GM19452 (cell line): ENCODE results near the gene IPO7.

Experiments
- ATAC-seq: cut with Tn5 transposase; IDR thresholded peaks from one replicate; pipeline ENCODE4 v1.9.1; 2021; ENCODE audit not compliant: unreplicated experiment

IPO7 gene

GRCh38 chr11:9489080-9489765 lies 104.8 kb downstream of the IPO7 start:
- no peak for ATAC-seq

GRCh38 chr11:9490376-9490775 lies 105.9 kb downstream of the IPO7 start:
- ATAC-seq, result no peak

DNA sequence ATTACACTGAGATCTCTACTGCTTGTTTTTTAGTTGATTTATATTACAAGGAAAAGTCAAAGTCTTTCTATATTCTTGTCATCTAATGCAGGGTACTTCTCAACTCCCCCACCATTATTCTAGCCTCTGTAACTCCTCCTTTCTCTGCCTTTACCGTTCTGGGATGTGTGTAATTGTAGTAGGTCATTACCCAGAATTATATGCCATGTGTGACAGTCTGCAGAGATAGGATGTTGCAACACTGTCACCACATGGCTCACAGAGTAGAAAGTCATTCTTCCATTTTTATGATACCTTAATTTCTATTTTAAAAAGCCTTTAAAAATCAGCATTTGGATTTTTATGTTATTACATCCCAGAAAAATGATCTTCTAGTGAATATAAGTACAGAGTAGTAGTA lies 109.0 kb downstream of the IPO7 start:
- ATAC-seq, result no peak

DNA sequence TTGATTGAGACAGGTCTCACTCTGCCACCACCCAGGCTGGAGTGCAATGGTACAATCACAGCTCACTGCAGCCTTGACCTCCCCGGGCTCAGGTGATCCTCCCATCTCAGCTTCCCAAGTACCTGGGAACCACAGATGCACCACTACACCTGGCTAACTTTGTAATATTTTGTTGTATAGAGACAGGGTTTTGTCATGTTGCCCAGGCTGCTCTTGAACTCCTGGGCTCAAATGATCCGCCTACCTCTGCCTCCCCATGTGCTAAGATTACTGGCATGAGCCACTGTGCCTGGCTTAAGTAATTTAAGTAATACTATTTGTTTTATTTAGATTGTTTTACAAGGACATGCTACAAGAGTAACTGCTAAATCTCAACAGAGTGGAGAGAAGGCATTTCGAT lies 109.9 kb downstream of the IPO7 start:
- no peak for ATAC-seq

- no peak for ATAC-seq
These were observed 111.5 kb downstream of the IPO7 start for GRCh38 chr11:9495803-9496514.
